Adrenal gland (tissue), 12 donors: ENCODE data around the gene SERPINE3. TPM values are rescaled to one million over a fixed set of nuclear protein-coding genes. Genes with fewer than 3 reads are reported as not detected.

Source experiments
- DNase-seq, 7 donors: peaks; one replicate each; pipeline ENCODE4 v3.0.0-alpha.2; 2019 to 2020
- H3K27ac ChIP-seq, 5 donors: fragments of 200-600 bp; sonication (generic) in 4 of 5; 1 replicate in 3 of 5; 2 replicates in 2 of 5; pipeline versions ENCODE4 v1.5.1 to v1.8.0; 2016 to 2020; ENCODE audit warnings: mild to moderate bottlenecking in 1 of 5
- H3K27me3 ChIP-seq: fragments of 200-600 bp; 2 replicates; pipeline ENCODE4 v1.8.0; 2021
- H3K36me3 ChIP-seq, 2 donors: fragments of 200-600 bp; replicated peaks in 1 of 2; 1 replicate in 1 of 2; 2 replicates in 1 of 2; pipeline versions ENCODE4 v1.5.1 to v1.8.0; 2018 to 2022
- H3K4me1 ChIP-seq, 2 donors: fragments of 200-600 bp; replicated peaks in 1 of 2; 1 replicate in 1 of 2; 2 replicates in 1 of 2; pipeline versions ENCODE4 v1.5.1 to v1.8.0; 2018 to 2021
- H3K4me3 ChIP-seq, 4 donors: fragments of 200-600 bp; sonication (generic) in 3 of 4; one replicate each; pipeline ENCODE4 v1.5.1; 2016 to 2018
- H3K9me3 ChIP-seq, 3 donors: fragments of 200-600 bp; sonication (generic) in 1 of 3; replicated peaks in 1 of 3; 1 replicate in 2 of 3; 2 replicates in 1 of 3; pipeline versions ENCODE4 v1.5.1 to v1.8.0; 2016 to 2021
- POLR2A ChIP-seq, 2 donors: fragments of 450-650 bp; IDR thresholded peaks; one replicate each; pipeline ENCODE4 v1.6.1; 2017; ENCODE audit warnings: antibody characterized with exemption in 2 of 2, mild to moderate bottlenecking in 2 of 2, moderate library complexity in 1 of 2
- WGBS, 4 donors: extraction: QIAGEN DNeasy Blood & Tissue Kit in 2 of 4; methylation state at CpG; one replicate each; pipeline versions ENCODE4 v1.1.5 to v1.1.7; 2013 to 2017; 5-methylcytosine and 5-hydroxymethylcytosine counted together
- intact Hi-C, 2 donors: fragments of 100-400 bp; cut with DNase I; formaldehyde crosslinking; loops; one replicate each; pipeline versions ENCODE4 v1.14.1 to v1.15.0; 2022 to 2023
- polyA plus RNA-seq, 3 donors: library from polyadenylated mRNA; stranded (reverse); fragments of 200-250 nt in 2 of 3; fragments of 350-450 nt in 1 of 3; fragmentation: Illumina TruSeq in 1 of 3; extraction: RNeasy Lipid Tissue Mini Kit (QIAGEN cat#74804) in 1 of 3; gene quantifications; one replicate each; pipeline ENCODE4 v1.2.3, GENCODE V29; 2013 to 2014
- total RNA-seq, 9 donors: library from RNA; depleted of rRNA in 4 of 9; stranded (reverse); fragments of >200 nt in 4 of 9; fragments of 120-200 nt in 1 of 9; fragmentation: NEBNext Ultra II Directional in 1 of 9; extraction: Animal tissue kit (Norgen Biotek cat#: 25700) in 1 of 9; gene quantifications; one replicate each; pipeline versions ENCODE4 v1.1.0 to v1.2.4, GENCODE V29; 2013 to 2023
- TF ChIP-seq, protein P1 (sequence below), 6 experiments: fragments of 450-650 bp in 4 of 6; fragments of 200-600 bp in 2 of 6; sonication (generic) in 1 of 6; IDR thresholded peaks; 1 replicate in 5 of 6; 2 replicates in 1 of 6; pipeline versions ENCODE4 v1.5.1 to v1.8.0; 2016 to 2021; ENCODE audit warnings: antibody characterized with exemption in 6 of 6, mild to moderate bottlenecking in 2 of 6, moderate library complexity in 1 of 6
- donor health status: healthy with polysubstance abuse.
- donor health status: Bipolar disorder and iron deficiency.
- donor health status: DM: yes; HTN: yes; CAD: no.
- donor health status: DM: no; HTN: no; CAD: no.
- donor health status: DM: no; HTN: no; CAD: no.
- donor health status: DM: yes; HTN: yes; CAD: no.

SERPINE3 gene
- total and polyA plus RNA-seq, 12 donors, result 0.07 to 0.33 TPM; not detected in 10

DNA sequence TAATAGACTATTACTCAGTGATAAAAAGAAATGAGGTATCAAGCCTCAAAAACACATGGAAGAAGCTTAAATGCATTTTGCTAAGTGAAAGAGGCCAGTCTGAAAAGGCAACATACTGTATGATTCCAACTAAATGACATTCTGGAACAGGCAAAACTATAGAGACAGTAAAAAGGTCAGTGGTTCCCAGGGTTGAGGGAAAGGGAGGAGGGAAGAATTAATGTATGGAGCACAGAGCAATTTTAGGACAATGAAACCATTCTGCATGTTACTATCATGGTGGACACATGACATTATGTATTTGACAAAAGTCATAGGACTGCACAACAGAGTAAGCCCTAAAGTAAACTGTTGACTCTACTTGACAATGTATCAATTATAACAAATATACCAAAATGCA, 5.7 kb upstream of the SERPINE3 start:
- H3K27ac ChIP-seq, result no peak overlapping the region
- H3K36me3 ChIP-seq, result no peaks in the 10 kb centered on the region
- no peaks in the 10 kb centered on the region for H3K27me3 ChIP-seq
- no peak for TF ChIP-seq POLR2A (IDR thresholded peaks at IDR 0.05)
- TF ChIP-seq, protein P1, sequence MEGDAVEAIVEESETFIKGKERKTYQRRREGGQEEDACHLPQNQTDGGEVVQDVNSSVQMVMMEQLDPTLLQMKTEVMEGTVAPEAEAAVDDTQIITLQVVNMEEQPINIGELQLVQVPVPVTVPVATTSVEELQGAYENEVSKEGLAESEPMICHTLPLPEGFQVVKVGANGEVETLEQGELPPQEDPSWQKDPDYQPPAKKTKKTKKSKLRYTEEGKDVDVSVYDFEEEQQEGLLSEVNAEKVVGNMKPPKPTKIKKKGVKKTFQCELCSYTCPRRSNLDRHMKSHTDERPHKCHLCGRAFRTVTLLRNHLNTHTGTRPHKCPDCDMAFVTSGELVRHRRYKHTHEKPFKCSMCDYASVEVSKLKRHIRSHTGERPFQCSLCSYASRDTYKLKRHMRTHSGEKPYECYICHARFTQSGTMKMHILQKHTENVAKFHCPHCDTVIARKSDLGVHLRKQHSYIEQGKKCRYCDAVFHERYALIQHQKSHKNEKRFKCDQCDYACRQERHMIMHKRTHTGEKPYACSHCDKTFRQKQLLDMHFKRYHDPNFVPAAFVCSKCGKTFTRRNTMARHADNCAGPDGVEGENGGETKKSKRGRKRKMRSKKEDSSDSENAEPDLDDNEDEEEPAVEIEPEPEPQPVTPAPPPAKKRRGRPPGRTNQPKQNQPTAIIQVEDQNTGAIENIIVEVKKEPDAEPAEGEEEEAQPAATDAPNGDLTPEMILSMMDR (IDR thresholded peaks at IDR 0.05), result no peak
- intact Hi-C loops, result no loop called here
- H3K4me3 ChIP-seq, result no peak overlapping the region
- no peaks in the 10 kb centered on the region for H3K9me3 ChIP-seq
- no peak for DNase-seq
- H3K4me1 ChIP-seq, result no peaks in the 10 kb centered on the region

DNA sequence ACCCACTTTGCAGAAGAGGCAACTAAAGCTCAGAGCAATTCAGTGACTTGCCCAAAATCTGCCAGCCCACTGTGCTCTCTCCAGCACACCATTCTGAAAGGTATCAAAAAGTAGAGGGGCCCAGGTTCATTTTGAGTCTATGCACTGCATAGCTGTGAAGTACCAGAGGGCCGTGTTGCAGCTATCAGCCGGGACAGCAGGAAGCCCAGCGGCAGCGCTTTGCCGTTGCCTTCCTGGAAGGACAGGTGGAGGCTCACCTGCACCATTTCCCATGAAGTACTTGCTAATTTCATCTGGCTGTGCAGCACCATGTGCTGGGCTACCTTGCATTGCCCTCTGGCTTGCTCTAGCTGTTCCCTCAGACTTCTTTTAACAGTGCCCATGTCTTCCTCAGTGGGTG, 2.7 kb upstream of the SERPINE3 start:
- H3K27ac ChIP-seq, result no peak overlapping the region
- no peaks in the 10 kb centered on the region for H3K9me3 ChIP-seq
- WGBS, 4 donors, result 87 to 94% (median 90%) methylated on average over 3 to 5 of the region's 5 CpGs
- no peaks in the 10 kb centered on the region for H3K27me3 ChIP-seq
- TF ChIP-seq, protein P1 (IDR thresholded peaks at IDR 0.05), result no peak
- TF ChIP-seq POLR2A (IDR thresholded peaks at IDR 0.05), result no peak
- H3K4me1 ChIP-seq, result no peaks in the 10 kb centered on the region
- DNase-seq, result no peak
- intact Hi-C loops, result no loop called here
- H3K36me3 ChIP-seq, result no peaks in the 10 kb centered on the region
- no peak overlapping the region for H3K4me3 ChIP-seq

DNA sequence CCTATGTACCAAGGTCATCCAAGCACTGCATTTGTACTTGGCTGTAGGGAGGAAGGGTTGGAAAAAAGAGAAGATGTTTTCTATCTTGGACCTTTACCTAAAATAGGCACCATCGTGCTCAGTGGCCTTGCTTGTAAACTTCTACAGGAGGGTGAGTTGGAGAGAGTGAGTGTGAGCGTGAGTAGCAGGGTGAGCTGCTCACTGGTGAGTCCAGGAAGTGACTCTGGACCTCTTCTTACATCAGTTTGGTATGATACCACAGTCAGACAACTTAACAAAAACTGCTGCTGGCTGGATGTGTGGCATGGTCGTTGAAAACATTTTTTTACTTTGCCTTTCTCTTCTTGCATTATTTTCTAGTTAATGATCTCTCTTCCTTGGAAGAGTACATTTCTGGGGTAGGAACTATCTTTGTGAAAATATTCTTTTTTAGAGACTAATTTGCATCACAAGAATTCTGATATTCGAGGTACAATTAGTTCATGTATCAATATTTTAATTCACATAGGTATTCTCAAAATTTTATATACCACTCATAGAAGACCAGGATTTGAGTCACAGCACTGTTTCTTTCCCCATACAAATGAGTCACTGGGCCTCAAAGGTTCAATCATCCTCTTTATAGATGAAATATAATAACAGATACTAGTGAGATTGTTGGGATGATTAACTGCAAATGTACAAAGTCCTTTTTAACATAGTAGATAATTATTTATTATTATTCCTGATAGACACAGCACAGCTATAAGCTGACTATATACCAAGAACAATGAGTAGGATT, 651 bp downstream of the SERPINE3 start:
- no peak for DNase-seq
- Histone ChIP-seq H3K36me3 (no peaks in the 10 kb centered on the region), H3K27ac (no peak overlapping the region), H3K9me3 (no peaks in the 10 kb centered on the region), H3K4me1 (no peaks in the 10 kb centered on the region), H3K27me3 (no peaks in the 10 kb centered on the region), H3K4me3 (no peak overlapping the region)
- no peak for TF ChIP-seq POLR2A (IDR thresholded peaks at IDR 0.05)
- TF ChIP-seq, protein P1 (IDR thresholded peaks at IDR 0.05), result no peak
- 58 to 70% (median 63%) methylated on average over 4 of the region's 4 CpGs for WGBS, 4 donors
- intact Hi-C loops, result no loop called here

- 87 to 90% (median 89%) methylated on average over 2 of the region's 2 CpGs for WGBS, 4 donors
- DNase-seq, result no peak
- no peaks in the 10 kb centered on the region for H3K36me3 ChIP-seq
- no peaks in the 10 kb centered on the region for H3K4me1 ChIP-seq
- H3K9me3 ChIP-seq, result no peaks in the 10 kb centered on the region
- TF ChIP-seq, protein P1 (IDR thresholded peaks at IDR 0.05), result no peak
- TF ChIP-seq POLR2A (IDR thresholded peaks at IDR 0.05), result no peak
- H3K27ac ChIP-seq, result no peak overlapping the region
- no peak overlapping the region for H3K4me3 ChIP-seq
- H3K27me3 ChIP-seq, result no peaks in the 10 kb centered on the region
- intact Hi-C loops, result no loop called here
Observed at GRCh38 chr13:51341232-51341631, 1.7 kb downstream of the SERPINE3 start.
